HepG2 (cell line): ENCODE results near the gene FNDC4. TPM values are rescaled to one million over a fixed set of nuclear protein-coding genes. Genes with fewer than 3 reads are reported as not detected.

Experiments
- ADNP ChIP-seq: sonication (generic); formaldehyde crosslinking; IDR thresholded peaks from 2 replicates; pipeline ENCODE4 v1.4.0; 2020; ENCODE audit warnings: missing genetic modification reagents
- ARID4A ChIP-seq: sonication (generic); formaldehyde crosslinking; IDR thresholded peaks from 2 replicates; pipeline ENCODE4 v1.5.0; 2020; ENCODE audit warnings: mild to moderate bottlenecking, missing genetic modification reagents, borderline replicate concordance
- EP300 ChIP-seq, 3 experiments: sonication (generic) in 1 of 3; formaldehyde crosslinking in 1 of 3; IDR thresholded peaks; 2 replicates each; pipeline versions ENCODE4 v1.5.1 to v1.6.1; 2011 to 2020; ENCODE audit warnings: low read depth in 2 of 3, low read length in 2 of 3, borderline replicate concordance in 1 of 3, improper control_type of control experiment in 1 of 3, mild to moderate bottlenecking in 1 of 3, missing genetic modification reagents in 1 of 3, moderate library complexity in 1 of 3
- FOXK2 ChIP-seq: fragments of 450-650 bp; IDR thresholded peaks from 2 replicates; pipeline ENCODE4 v1.6.1; 2016
- GMEB2 ChIP-seq: IDR thresholded peaks from 2 replicates; pipeline ENCODE4 v1.6.1; 2016; ENCODE audit warnings: missing biosample characterization, missing genetic modification reagents, low read depth
- HNF1B ChIP-seq: sonication (generic); formaldehyde crosslinking; IDR thresholded peaks from 2 replicates; pipeline ENCODE4 v1.5.1; 2020; ENCODE audit warnings: mild to moderate bottlenecking, moderate library complexity, missing genetic modification reagents
- MAF1 ChIP-seq: sonication (generic); formaldehyde crosslinking; IDR thresholded peaks from 2 replicates; pipeline ENCODE4 v1.5.0; 2020; ENCODE audit warnings: missing genetic modification reagents, borderline replicate concordance
- MTF2 ChIP-seq: sonication (generic); formaldehyde crosslinking; IDR thresholded peaks from 2 replicates; pipeline ENCODE4 v1.5.0; 2020; ENCODE audit warnings: missing genetic modification reagents, borderline replicate concordance
- NFATC3 ChIP-seq: sonication (generic); formaldehyde crosslinking; IDR thresholded peaks from 2 replicates; pipeline ENCODE4 v1.5.1; 2020; ENCODE audit warnings: mild to moderate bottlenecking, missing genetic modification reagents
- ZFP91 ChIP-seq: sonication (generic); formaldehyde crosslinking; IDR thresholded peaks from 2 replicates; pipeline ENCODE4 v1.9.0; 2022; ENCODE audit warnings: missing genetic modification reagents, mild to moderate bottlenecking, borderline replicate concordance
- ZNF432 ChIP-seq: sonication (generic); formaldehyde crosslinking; IDR thresholded peaks from 2 replicates; pipeline ENCODE4 v1.5.0; 2020; ENCODE audit warnings: missing genetic modification reagents, mild to moderate bottlenecking, borderline replicate concordance
- ZNF569 ChIP-seq: sonication (generic); formaldehyde crosslinking; IDR thresholded peaks from 2 replicates; pipeline ENCODE4 v1.5.0; 2020; ENCODE audit warnings: mild to moderate bottlenecking, missing genetic modification reagents, moderate library complexity, borderline replicate concordance
- ZNF713 ChIP-seq: sonication (generic); formaldehyde crosslinking; IDR thresholded peaks from 2 replicates; pipeline ENCODE4 v1.4.0; 2020; ENCODE audit warnings: mild to moderate bottlenecking, missing genetic modification reagents
- ZNF776 ChIP-seq: sonication (generic); formaldehyde crosslinking; IDR thresholded peaks from 2 replicates; pipeline ENCODE4 v1.4.0; 2020; ENCODE audit warnings: mild to moderate bottlenecking, missing genetic modification reagents
- ZNF800 ChIP-seq: sonication (generic); formaldehyde crosslinking; IDR thresholded peaks from 2 replicates; pipeline ENCODE4 v1.4.0; 2020; ENCODE audit warnings: missing genetic modification reagents
- polyA plus RNA-seq, 8 experiments: library from polyadenylated mRNA; depleted of rRNA in 3 of 8; stranded (reverse) in 7 of 8; unstranded in 1 of 8; fragments of >200 nt; fragmentation: Illumina TruSeq in 4 of 8; extraction: Trizol in 4 of 8; gene quantifications; 2 replicates each; pipeline versions ENCODE4 v1.2.1 to v1.2.3, GENCODE V29; 2011 to 2016; ENCODE audit warnings: low read depth in 4 of 8, missing spikeins in 1 of 8, mixed read lengths in 1 of 8; ENCODE audit not compliant: insufficient read depth in 1 of 8
- total RNA-seq, 5 experiments: library from RNA; depleted of rRNA; stranded (reverse); fragments of >200 nt; fragmentation: Illumina TruSeq; extraction: Trizol; gene quantifications; 2 replicates each; pipeline ENCODE4 v1.2.3, GENCODE V29; 2016; ENCODE audit warnings: low read depth in 1 of 5

Gene FNDC4
- total and polyA plus RNA-seq, 2 of the 13 experiments (the other 11 are each of a cell fraction or from before 2014, with no cell fraction given), result 9.0 to 17.4 TPM

- no peak for TF ChIP-seq MTF2
- no peak for TF ChIP-seq GMEB2
- no peak for TF ChIP-seq ZNF432
- TF ChIP-seq ARID4A (CRISPR knock-in tag), result peak; percentile 79; the same call in 1 of the 2 replicates
- TF ChIP-seq ZNF800 (CRISPR knock-in tag), result no peak
- no peak for TF ChIP-seq FOXK2
- TF ChIP-seq EP300 (IDR thresholded peaks at IDR 0.05; ENCODE audit: low read depth in 2 of 2, low read length in 2 of 2), result peak in 1 of 2 experiments; percentile 65; a peak in 2 of 4 replicates
- TF ChIP-seq EP300 (CRISPR knock-in tag; IDR thresholded peaks at IDR 0.05; ENCODE audit: borderline replicate concordance), result no peak; the same call in 1 of the 2 replicates
- peak; percentile 98 for TF ChIP-seq HNF1B (CRISPR knock-in tag)
- no peak for TF ChIP-seq MAF1
- no peak for TF ChIP-seq ZNF569 (CRISPR knock-in tag)
- no peak; the same call in 1 of the 2 replicates for TF ChIP-seq ADNP
- TF ChIP-seq NFATC3 (CRISPR knock-in tag), result no peak; the same call in 1 of the 2 replicates
- TF ChIP-seq ZFP91 (CRISPR knock-in tag), result peak; percentile 85
- TF ChIP-seq ZNF776, result 0 out of 2 replicates have a peak, but pooled peaks have one; percentile 23
- TF ChIP-seq ZNF713, result peak; percentile 98
Observed at GRCh38 chr2:27496357-27497287, 1.6 kb upstream of the FNDC4 start, which contains the start of gene GCKR (continued).
